H1 (cell line): ENCODE results near the gene RNF126. TPM values are rescaled to one million over a fixed set of nuclear protein-coding genes. Genes with fewer than 3 reads are reported as not detected.

Experiments
- ATF2 ChIP-seq: IDR thresholded peaks from 2 replicates; pipeline ENCODE4 v1.6.1; 2012; ENCODE audit warnings: low read length, inconsistent platforms
- BCL11A ChIP-seq, 2 experiments: IDR thresholded peaks; one replicate each; pipeline ENCODE4 v1.6.1; 2011; ENCODE audit warnings: low read depth in 2 of 2, low read length in 2 of 2, mild to moderate bottlenecking in 2 of 2
- MAX ChIP-seq: IDR thresholded peaks from 2 replicates; pipeline ENCODE4 v1.6.1; 2012; ENCODE audit warnings: inconsistent platforms
- NANOG ChIP-seq: IDR thresholded peaks from 2 replicates; pipeline ENCODE4 v1.6.1; 2011; ENCODE audit warnings: low read length, low read depth, mild to moderate bottlenecking, inconsistent platforms; ENCODE audit not compliant: insufficient read depth, poor library complexity, severe bottlenecking
- TCF12 ChIP-seq: IDR thresholded peaks from 2 replicates; pipeline ENCODE4 v1.6.1; 2011; ENCODE audit warnings: low read depth, mild to moderate bottlenecking, low read length
- polyA plus RNA-seq, 7 experiments: library from polyadenylated mRNA; depleted of rRNA in 3 of 7; stranded (reverse) in 5 of 7; unstranded in 2 of 7; fragments of >200 nt in 5 of 7; fragments of 200-250 nt in 2 of 7; gene quantifications; 1 replicate in 5 of 7; 2 replicates in 1 of 7; 4 replicates in 1 of 7; pipeline versions ENCODE4 v1.2.1 to v1.2.3, GENCODE V29; 2011 to 2013; ENCODE audit warnings: missing spikeins in 2 of 7, mixed read lengths in 2 of 7
- total RNA-seq: library from RNA; stranded (reverse); fragmentation: NEBNext Ultra II Directional; extraction: Animal tissue kit (Norgen Biotek cat#: 25700); gene quantifications from 2 replicates; pipeline ENCODE4 v1.2.1, GENCODE V29; 2021
- TF ChIP-seq, protein P1 (sequence below): fragments of 300-600 bp; sonication (generic); IDR thresholded peaks from 2 replicates; pipeline ENCODE4 v1.7.1; 2012; ENCODE audit warnings: low read length, moderate library complexity, mild to moderate bottlenecking, inconsistent platforms; ENCODE audit not compliant: insufficient replicate concordance
- TF ChIP-seq, protein P2 (sequence below): IDR thresholded peaks from 2 replicates; pipeline ENCODE4 v1.6.1; 2012; ENCODE audit warnings: inconsistent platforms

The RNF126 gene
- total and polyA plus RNA-seq, 2 of the 8 experiments (the other 6 are each of a cell fraction or from before 2014, with no cell fraction given), result 21.8 to 68.0 TPM

DNA sequence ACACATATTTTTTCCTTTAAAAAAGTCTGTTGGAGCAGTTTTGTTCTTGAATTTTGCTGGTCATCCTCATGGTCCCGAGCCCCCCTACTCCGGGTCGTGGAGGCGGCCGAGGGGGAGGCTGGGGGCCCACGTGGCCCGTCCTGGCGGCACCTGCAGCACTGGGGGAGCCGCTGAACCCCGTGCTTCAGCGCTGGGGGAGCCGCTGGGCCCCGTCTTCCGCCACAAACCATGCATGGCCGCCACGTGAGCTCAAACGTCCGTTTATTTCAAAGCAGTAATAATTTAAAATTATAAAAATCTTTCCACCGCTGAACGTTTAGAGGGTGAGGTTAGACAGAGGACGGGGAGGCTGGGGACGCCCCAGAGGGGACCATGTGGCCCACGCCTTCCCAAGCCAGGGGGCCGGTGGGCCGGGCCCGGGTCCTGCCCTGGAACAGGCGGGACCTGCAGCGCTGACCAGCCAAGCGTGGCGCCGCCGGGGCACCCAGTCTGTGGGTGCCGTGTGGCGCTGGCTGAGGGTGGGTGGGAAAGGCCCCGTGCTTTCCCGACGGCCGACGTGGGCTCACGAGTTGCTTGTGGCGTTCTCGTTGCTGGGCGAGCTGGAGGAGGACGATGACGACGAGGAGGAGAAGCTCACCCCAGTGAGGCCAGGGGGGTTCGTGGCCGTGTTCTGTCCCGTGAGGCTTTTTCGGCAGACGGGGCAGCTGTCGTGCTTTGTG, 15.3 kb downstream of the RNF126 start (continued):
- TF ChIP-seq, protein P1, sequence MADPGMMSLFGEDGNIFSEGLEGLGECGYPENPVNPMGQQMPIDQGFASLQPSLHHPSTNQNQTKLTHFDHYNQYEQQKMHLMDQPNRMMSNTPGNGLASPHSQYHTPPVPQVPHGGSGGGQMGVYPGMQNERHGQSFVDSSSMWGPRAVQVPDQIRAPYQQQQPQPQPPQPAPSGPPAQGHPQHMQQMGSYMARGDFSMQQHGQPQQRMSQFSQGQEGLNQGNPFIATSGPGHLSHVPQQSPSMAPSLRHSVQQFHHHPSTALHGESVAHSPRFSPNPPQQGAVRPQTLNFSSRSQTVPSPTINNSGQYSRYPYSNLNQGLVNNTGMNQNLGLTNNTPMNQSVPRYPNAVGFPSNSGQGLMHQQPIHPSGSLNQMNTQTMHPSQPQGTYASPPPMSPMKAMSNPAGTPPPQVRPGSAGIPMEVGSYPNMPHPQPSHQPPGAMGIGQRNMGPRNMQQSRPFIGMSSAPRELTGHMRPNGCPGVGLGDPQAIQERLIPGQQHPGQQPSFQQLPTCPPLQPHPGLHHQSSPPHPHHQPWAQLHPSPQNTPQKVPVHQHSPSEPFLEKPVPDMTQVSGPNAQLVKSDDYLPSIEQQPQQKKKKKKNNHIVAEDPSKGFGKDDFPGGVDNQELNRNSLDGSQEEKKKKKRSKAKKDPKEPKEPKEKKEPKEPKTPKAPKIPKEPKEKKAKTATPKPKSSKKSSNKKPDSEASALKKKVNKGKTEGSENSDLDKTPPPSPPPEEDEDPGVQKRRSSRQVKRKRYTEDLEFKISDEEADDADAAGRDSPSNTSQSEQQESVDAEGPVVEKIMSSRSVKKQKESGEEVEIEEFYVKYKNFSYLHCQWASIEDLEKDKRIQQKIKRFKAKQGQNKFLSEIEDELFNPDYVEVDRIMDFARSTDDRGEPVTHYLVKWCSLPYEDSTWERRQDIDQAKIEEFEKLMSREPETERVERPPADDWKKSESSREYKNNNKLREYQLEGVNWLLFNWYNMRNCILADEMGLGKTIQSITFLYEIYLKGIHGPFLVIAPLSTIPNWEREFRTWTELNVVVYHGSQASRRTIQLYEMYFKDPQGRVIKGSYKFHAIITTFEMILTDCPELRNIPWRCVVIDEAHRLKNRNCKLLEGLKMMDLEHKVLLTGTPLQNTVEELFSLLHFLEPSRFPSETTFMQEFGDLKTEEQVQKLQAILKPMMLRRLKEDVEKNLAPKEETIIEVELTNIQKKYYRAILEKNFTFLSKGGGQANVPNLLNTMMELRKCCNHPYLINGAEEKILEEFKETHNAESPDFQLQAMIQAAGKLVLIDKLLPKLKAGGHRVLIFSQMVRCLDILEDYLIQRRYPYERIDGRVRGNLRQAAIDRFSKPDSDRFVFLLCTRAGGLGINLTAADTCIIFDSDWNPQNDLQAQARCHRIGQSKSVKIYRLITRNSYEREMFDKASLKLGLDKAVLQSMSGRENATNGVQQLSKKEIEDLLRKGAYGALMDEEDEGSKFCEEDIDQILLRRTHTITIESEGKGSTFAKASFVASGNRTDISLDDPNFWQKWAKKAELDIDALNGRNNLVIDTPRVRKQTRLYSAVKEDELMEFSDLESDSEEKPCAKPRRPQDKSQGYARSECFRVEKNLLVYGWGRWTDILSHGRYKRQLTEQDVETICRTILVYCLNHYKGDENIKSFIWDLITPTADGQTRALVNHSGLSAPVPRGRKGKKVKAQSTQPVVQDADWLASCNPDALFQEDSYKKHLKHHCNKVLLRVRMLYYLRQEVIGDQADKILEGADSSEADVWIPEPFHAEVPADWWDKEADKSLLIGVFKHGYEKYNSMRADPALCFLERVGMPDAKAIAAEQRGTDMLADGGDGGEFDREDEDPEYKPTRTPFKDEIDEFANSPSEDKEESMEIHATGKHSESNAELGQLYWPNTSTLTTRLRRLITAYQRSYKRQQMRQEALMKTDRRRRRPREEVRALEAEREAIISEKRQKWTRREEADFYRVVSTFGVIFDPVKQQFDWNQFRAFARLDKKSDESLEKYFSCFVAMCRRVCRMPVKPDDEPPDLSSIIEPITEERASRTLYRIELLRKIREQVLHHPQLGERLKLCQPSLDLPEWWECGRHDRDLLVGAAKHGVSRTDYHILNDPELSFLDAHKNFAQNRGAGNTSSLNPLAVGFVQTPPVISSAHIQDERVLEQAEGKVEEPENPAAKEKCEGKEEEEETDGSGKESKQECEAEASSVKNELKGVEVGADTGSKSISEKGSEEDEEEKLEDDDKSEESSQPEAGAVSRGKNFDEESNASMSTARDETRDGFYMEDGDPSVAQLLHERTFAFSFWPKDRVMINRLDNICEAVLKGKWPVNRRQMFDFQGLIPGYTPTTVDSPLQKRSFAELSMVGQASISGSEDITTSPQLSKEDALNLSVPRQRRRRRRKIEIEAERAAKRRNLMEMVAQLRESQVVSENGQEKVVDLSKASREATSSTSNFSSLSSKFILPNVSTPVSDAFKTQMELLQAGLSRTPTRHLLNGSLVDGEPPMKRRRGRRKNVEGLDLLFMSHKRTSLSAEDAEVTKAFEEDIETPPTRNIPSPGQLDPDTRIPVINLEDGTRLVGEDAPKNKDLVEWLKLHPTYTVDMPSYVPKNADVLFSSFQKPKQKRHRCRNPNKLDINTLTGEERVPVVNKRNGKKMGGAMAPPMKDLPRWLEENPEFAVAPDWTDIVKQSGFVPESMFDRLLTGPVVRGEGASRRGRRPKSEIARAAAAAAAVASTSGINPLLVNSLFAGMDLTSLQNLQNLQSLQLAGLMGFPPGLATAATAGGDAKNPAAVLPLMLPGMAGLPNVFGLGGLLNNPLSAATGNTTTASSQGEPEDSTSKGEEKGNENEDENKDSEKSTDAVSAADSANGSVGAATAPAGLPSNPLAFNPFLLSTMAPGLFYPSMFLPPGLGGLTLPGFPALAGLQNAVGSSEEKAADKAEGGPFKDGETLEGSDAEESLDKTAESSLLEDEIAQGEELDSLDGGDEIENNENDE, result no peak
- TF ChIP-seq ATF2, result no peak
- TF ChIP-seq NANOG, result no peak
- TF ChIP-seq MAX, result no peak
- no peak for TF ChIP-seq BCL11A (IDR thresholded peaks at IDR 0.05; ENCODE audit: low read depth in 2 of 2, low read length in 2 of 2)
- TF ChIP-seq, protein P2, sequence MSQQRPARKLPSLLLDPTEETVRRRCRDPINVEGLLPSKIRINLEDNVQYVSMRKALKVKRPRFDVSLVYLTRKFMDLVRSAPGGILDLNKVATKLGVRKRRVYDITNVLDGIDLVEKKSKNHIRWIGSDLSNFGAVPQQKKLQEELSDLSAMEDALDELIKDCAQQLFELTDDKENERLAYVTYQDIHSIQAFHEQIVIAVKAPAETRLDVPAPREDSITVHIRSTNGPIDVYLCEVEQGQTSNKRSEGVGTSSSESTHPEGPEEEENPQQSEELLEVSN, result no peak
- no peak for TF ChIP-seq TCF12
- TF ChIP-seq, all 59 proteins: peak for 0
